Measurements from ENCODE around the gene ADA.

GRCh38 chr20:44601801-44602204 lies 49.7 kb downstream of the ADA start:
- TF ChIP-seq CTCF (conservative IDR thresholded peaks at IDR 0.05; ENCODE audit: low read length) (no peak), EZH2phosphoT487 (IDR thresholded peaks at IDR 0.05; ENCODE audit: borderline replicate concordance) (no peak)
